ENCODE measurements around the gene SUPT16H.

Gene SUPT16H

GRCh38 chr14:21352587-21352986, 31.2 kb downstream of the SUPT16H start:
- no peaks in the 10 kb centered on the region for H3K4me1 ChIP-seq (ENCODE audit: control insufficient read depth, insufficient read depth, low read length)
- H3K9me3 ChIP-seq (replicated peaks; ENCODE audit: low read length) = no peaks in the 10 kb centered on the region
- no peak overlapping the region for H3K9ac ChIP-seq (ENCODE audit: low read depth, low read length)
- no peaks in the 10 kb centered on the region for H3K27me3 ChIP-seq (ENCODE audit: control insufficient read depth, insufficient read depth, low read length)
- H3K4me2 ChIP-seq (ENCODE audit: low read length) = no peak overlapping the region
- H3K36me3 ChIP-seq (ENCODE audit: insufficient read depth, low read length) = peaks cover 65% of the 10 kb centered on the region
- no peak overlapping the region for H3K4me3 ChIP-seq (ENCODE audit: low read length)

GRCh38 chr14:21350539-21350938, 33.3 kb downstream of the SUPT16H start:
- H3K36me3 ChIP-seq (ENCODE audit: insufficient read depth, low read length) = peaks cover 46% of the 10 kb centered on the region
- no peak overlapping the region for H3K9ac ChIP-seq (ENCODE audit: low read depth, low read length)
- H3K4me1 ChIP-seq (ENCODE audit: control insufficient read depth, insufficient read depth, low read length) = no peaks in the 10 kb centered on the region
- H3K4me3 ChIP-seq (ENCODE audit: low read length) = no peak overlapping the region
- H3K4me2 ChIP-seq (ENCODE audit: low read length) = no peak overlapping the region
- no peaks in the 10 kb centered on the region for H3K9me3 ChIP-seq (replicated peaks; ENCODE audit: low read length)
- peaks cover 7% of the 10 kb centered on the region for H3K27me3 ChIP-seq (ENCODE audit: control insufficient read depth, insufficient read depth, low read length)

DNA sequence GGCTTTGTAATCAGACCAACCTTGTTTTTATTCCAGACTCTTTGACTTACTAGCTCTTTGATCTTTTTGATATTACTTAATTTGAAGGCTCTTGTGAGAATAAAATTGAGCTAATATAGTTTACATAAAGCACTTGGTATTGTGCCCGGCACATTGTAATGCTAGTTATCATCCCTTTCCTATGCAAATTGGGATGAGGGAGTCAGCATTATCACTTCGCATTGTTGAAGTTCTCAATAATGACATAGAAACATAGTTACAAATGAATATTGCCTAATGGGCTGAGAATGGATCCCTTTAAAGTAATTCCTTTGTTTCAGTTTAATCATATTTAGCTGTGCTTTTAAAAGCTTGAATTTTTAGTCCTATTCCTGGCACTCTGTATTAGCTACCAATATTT, 36.6 kb downstream of the SUPT16H start:
- Histone ChIP-seq H3K4me2 (ENCODE audit: low read length) (no peak overlapping the region), H3K36me3 (ENCODE audit: insufficient read depth, low read length) (peaks cover 18% of the 10 kb centered on the region), H3K9me3 (replicated peaks; ENCODE audit: low read length) (no peaks in the 10 kb centered on the region), H3K4me3 (ENCODE audit: low read length) (no peak overlapping the region), H3K9ac (ENCODE audit: low read depth, low read length) (no peak overlapping the region), H3K4me1 (ENCODE audit: control insufficient read depth, insufficient read depth, low read length) (no peaks in the 10 kb centered on the region), H3K27me3 (ENCODE audit: control insufficient read depth, insufficient read depth, low read length) (peaks cover 7% of the 10 kb centered on the region)

- Histone ChIP-seq H3K4me1 (ENCODE audit: control insufficient read depth, insufficient read depth, low read length) (no peaks in the 10 kb centered on the region), H3K36me3 (ENCODE audit: insufficient read depth, low read length) (peaks cover 12% of the 10 kb centered on the region), H3K4me3 (ENCODE audit: low read length) (no peak overlapping the region), H3K9me3 (replicated peaks; ENCODE audit: low read length) (no peaks in the 10 kb centered on the region), H3K27me3 (ENCODE audit: control insufficient read depth, insufficient read depth, low read length) (peaks cover 7% of the 10 kb centered on the region), H3K9ac (ENCODE audit: low read depth, low read length) (no peak overlapping the region), H3K4me2 (ENCODE audit: low read length) (no peak overlapping the region)
Measured at GRCh38 chr14:21346532-21347135, 37.2 kb downstream of the SUPT16H start.

- Histone ChIP-seq H3K4me3 (ENCODE audit: low read length) (no peak overlapping the region), H3K4me1 (ENCODE audit: control insufficient read depth, insufficient read depth, low read length) (no peaks in the 10 kb centered on the region), H3K9me3 (replicated peaks; ENCODE audit: low read length) (no peaks in the 10 kb centered on the region), H3K36me3 (ENCODE audit: insufficient read depth, low read length) (no peaks in the 10 kb centered on the region), H3K27me3 (ENCODE audit: control insufficient read depth, insufficient read depth, low read length) (peaks cover 15% of the 10 kb centered on the region), H3K4me2 (ENCODE audit: low read length) (no peak overlapping the region), H3K9ac (ENCODE audit: low read depth, low read length) (no peak overlapping the region)
Measured at GRCh38 chr14:21343035-21343794, 40.6 kb downstream of the SUPT16H start.

DNA sequence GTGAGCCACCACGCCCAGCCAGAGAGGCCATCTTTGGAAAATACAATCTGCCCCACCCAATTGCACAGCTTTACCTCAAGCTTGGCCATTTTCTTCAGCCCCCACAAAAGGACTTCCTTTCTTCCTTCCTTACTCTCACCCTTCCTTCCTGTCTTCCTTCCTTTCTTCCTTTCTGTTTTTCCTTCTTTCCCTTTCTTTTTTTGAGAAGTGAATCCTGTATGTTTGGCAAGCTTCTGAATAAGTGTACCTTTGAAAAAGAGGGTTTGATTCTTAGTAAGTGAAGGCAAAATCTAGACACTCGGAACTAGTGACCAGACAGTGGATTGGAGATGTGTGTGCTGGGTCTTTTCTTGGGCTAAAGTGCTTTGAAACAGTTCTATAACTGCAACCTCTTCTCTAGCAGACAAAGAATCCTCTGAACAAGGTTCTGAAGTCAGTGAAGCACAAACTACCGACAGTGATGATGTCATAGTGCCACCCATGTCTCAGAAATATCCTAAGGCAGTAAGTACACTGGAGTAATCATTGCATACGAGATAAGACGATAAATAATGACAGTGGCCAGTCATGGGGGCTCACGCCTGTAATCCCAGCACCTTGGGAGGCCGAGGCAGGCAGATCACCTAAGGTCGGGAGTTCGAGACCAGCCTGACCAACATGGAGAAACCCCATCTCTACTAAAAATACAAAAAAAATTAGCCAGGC, 49.5 kb downstream of the SUPT16H start:
- Histone ChIP-seq H3K4me2 (ENCODE audit: low read length) (no peak overlapping the region), H3K27me3 (ENCODE audit: control insufficient read depth, insufficient read depth, low read length) (peaks cover 14% of the 10 kb centered on the region), H3K9me3 (replicated peaks; ENCODE audit: low read length) (no peaks in the 10 kb centered on the region), H3K9ac (ENCODE audit: low read depth, low read length) (no peak overlapping the region), H3K36me3 (ENCODE audit: insufficient read depth, low read length) (no peaks in the 10 kb centered on the region), H3K4me3 (ENCODE audit: low read length) (no peak overlapping the region), H3K4me1 (ENCODE audit: control insufficient read depth, insufficient read depth, low read length) (no peaks in the 10 kb centered on the region)

DNA sequence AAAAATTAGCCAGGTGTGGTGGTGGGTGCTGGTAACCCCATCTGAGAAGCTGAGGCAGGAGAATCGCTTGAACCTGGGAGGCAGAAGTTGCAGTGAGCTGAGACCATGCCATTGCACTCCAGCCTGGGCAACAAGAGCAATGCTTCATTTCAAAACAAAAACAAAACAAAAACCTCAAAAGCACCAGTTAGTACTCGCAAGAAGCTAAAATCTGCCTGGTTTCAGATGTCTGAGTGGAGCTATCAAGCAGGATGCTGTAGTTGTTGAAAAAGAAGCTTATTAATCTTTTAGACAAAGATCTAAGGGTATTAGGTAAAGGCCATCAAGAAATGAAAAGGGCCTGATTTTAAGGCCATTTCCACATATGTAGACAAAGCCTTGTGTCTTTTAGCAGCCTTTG, 50.9 kb downstream of the SUPT16H start:
- Histone ChIP-seq H3K9ac (ENCODE audit: low read depth, low read length) (no peak overlapping the region), H3K4me2 (ENCODE audit: low read length) (no peak overlapping the region), H3K4me1 (ENCODE audit: control insufficient read depth, insufficient read depth, low read length) (no peaks in the 10 kb centered on the region), H3K9me3 (replicated peaks; ENCODE audit: low read length) (no peaks in the 10 kb centered on the region), H3K36me3 (ENCODE audit: insufficient read depth, low read length) (no peaks in the 10 kb centered on the region), H3K27me3 (ENCODE audit: control insufficient read depth, insufficient read depth, low read length) (peaks cover 20% of the 10 kb centered on the region), H3K4me3 (ENCODE audit: low read length) (no peak overlapping the region)

DNA sequence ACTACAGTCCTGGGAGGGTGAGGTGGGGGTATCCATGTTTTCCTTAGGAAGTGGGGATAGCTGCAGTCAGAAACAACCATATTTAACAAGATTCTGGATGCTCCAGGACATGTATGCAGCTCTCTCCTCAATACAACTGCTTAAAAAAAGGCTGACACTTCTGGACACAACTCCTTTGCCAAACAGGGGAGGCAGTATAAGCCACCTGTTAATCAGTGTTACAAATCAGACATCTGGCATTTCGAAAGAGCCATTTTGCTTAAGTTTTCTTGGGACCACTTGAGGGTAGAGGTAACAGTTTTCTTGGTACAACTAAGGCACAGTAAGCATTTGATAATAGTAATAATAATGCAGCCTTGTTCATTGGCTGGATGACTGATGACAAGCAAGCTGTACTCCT, 56.8 kb downstream of the SUPT16H start:
- H3K27me3 ChIP-seq (ENCODE audit: control insufficient read depth, insufficient read depth, low read length) = peaks cover 41% of the 10 kb centered on the region
- H3K9me3 ChIP-seq (replicated peaks; ENCODE audit: low read length) = no peaks in the 10 kb centered on the region
- no peak overlapping the region for H3K9ac ChIP-seq (ENCODE audit: low read depth, low read length)
- H3K4me1 ChIP-seq (ENCODE audit: control insufficient read depth, insufficient read depth, low read length) = no peaks in the 10 kb centered on the region
- H3K36me3 ChIP-seq (ENCODE audit: insufficient read depth, low read length) = no peaks in the 10 kb centered on the region
- no peak overlapping the region for H3K4me2 ChIP-seq (ENCODE audit: low read length)
- H3K4me3 ChIP-seq (ENCODE audit: low read length) = no peak overlapping the region

DNA sequence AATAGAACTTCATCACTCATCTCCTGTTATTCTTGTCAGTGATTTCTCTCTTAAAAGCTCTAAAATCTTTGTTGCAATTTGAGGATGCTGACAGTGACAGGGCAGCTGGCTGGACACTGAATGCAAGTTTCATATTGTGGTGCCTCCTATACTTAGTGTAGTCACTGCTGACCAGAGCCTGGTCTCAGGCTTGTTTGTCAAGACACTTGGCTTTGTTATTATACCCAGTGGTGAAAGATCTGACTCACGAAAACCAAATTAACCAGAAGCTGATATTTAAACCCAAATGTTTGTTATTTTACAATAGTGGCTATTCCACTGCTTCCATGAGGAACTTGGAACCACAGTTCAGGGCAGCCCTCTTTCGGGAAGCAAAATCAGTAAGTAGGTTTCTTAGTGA, 61.1 kb downstream of the SUPT16H start:
- Histone ChIP-seq H3K36me3 (ENCODE audit: insufficient read depth, low read length) (no peaks in the 10 kb centered on the region), H3K9me3 (replicated peaks; ENCODE audit: low read length) (no peaks in the 10 kb centered on the region), H3K9ac (ENCODE audit: low read depth, low read length) (no peak overlapping the region), H3K4me3 (ENCODE audit: low read length) (no peak overlapping the region), H3K4me1 (ENCODE audit: control insufficient read depth, insufficient read depth, low read length) (no peaks in the 10 kb centered on the region), H3K4me2 (ENCODE audit: low read length) (no peak overlapping the region), H3K27me3 (ENCODE audit: control insufficient read depth, insufficient read depth, low read length) (peaks cover 60% of the 10 kb centered on the region)

DNA sequence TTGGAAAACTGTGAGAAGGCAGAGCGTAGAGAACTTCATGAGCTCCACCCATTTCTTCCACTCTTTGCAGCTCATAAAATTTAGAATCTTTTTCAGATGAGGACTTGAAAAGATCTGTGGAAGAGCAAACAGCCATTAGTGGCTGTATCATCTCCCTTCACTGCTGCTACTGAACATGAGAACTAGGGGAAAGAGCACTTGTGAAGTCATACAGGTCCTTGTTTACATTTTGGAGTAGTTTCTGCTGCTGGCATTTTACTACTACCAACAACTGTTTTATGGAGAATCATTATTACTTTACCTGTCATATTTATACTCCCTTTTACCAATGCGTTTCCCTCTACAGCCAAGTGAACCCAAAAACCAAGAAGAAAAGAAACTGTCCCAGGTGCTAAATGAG, 62.9 kb downstream of the SUPT16H start:
- no peaks in the 10 kb centered on the region for H3K36me3 ChIP-seq (ENCODE audit: insufficient read depth, low read length)
- H3K4me3 ChIP-seq (ENCODE audit: low read length) = no peak overlapping the region
- no peaks in the 10 kb centered on the region for H3K9me3 ChIP-seq (replicated peaks; ENCODE audit: low read length)
- H3K27me3 ChIP-seq (ENCODE audit: control insufficient read depth, insufficient read depth, low read length) = peaks cover 56% of the 10 kb centered on the region
- H3K4me2 ChIP-seq (ENCODE audit: low read length) = no peak overlapping the region
- no peaks in the 10 kb centered on the region for H3K4me1 ChIP-seq (ENCODE audit: control insufficient read depth, insufficient read depth, low read length)
- H3K9ac ChIP-seq (ENCODE audit: low read depth, low read length) = no peak overlapping the region

- no peak overlapping the region for H3K4me3 ChIP-seq (ENCODE audit: low read length)
Measured at GRCh38 chr14:21317398-21317797, 66.4 kb downstream of the SUPT16H start.

More at GRCh38 chr14:21317398-21317797, 66.4 kb downstream of the SUPT16H start:
- Histone ChIP-seq H3K9ac (ENCODE audit: low read depth, low read length) (no peak overlapping the region), H3K4me1 (ENCODE audit: control insufficient read depth, insufficient read depth, low read length) (no peaks in the 10 kb centered on the region), H3K27me3 (ENCODE audit: control insufficient read depth, insufficient read depth, low read length) (peaks cover 33% of the 10 kb centered on the region), H3K4me2 (ENCODE audit: low read length) (no peak overlapping the region), H3K36me3 (ENCODE audit: insufficient read depth, low read length) (no peaks in the 10 kb centered on the region), H3K9me3 (replicated peaks; ENCODE audit: low read length) (no peaks in the 10 kb centered on the region)

Data from skeletal muscle satellite cell (primary cell).